HG02678 (cell line): ENCODE data around the gene ZFP36L2.
A peak's percentile ranks its signal among the peaks of the same experiment; 100 is the strongest.
"Not testable (repeated sequence)": the region's sequence is repeated elsewhere in the genome, so short reads cannot be mapped to it uniquely, and the experiment has no call there.

Experiments
- ATAC-seq: cut with Tn5 transposase; IDR thresholded peaks from one replicate; pipeline ENCODE4 v1.9.1; 2021; ENCODE audit warnings: mild to moderate bottlenecking, moderate library complexity; ENCODE audit not compliant: unreplicated experiment

Gene ZFP36L2

GRCh38 chr2:43210125-43210466, 16.3 kb downstream of the ZFP36L2 start:
- no peak for ATAC-seq

GRCh38 chr2:43209204-43209717, 17.1 kb downstream of the ZFP36L2 start:
- ATAC-seq, result no peak

GRCh38 chr2:43207553-43208300, 18.7 kb downstream of the ZFP36L2 start:
- ATAC-seq, result no peak

GRCh38 chr2:43206602-43207001, 19.8 kb downstream of the ZFP36L2 start:
- no peak for ATAC-seq

GRCh38 chr2:43203373-43203772, 23.0 kb downstream of the ZFP36L2 start:
- no peak for ATAC-seq

GRCh38 chr2:43202289-43202688, 24.1 kb downstream of the ZFP36L2 start:
- ATAC-seq, result no peak

GRCh38 chr2:43201497-43201896, 24.9 kb downstream of the ZFP36L2 start:
- ATAC-seq, result no peak

- ATAC-seq, result no peak
Measured at GRCh38 chr2:43201016-43201415, 25.4 kb downstream of the ZFP36L2 start.

GRCh38 chr2:43199492-43200488, 26.6 kb downstream of the ZFP36L2 start:
- ATAC-seq, result no peak

- ATAC-seq, result no peak
Measured at GRCh38 chr2:43198263-43198662, 28.1 kb downstream of the ZFP36L2 start.

- ATAC-seq, result no peak
Measured at GRCh38 chr2:43197588-43197896, 28.9 kb downstream of the ZFP36L2 start.

GRCh38 chr2:43196768-43197587, 29.4 kb downstream of the ZFP36L2 start:
- no peak for ATAC-seq

GRCh38 chr2:43194121-43194869, 32.1 kb downstream of the ZFP36L2 start:
- ATAC-seq, result peak; percentile 51

GRCh38 chr2:43193652-43194120, 32.7 kb downstream of the ZFP36L2 start:
- ATAC-seq, result no peak

GRCh38 chr2:43192744-43193651, 33.4 kb downstream of the ZFP36L2 start:
- no peak for ATAC-seq

- ATAC-seq, result no peak
Measured at GRCh38 chr2:43191947-43192516, 34.4 kb downstream of the ZFP36L2 start.

GRCh38 chr2:43190311-43191052, 35.9 kb downstream of the ZFP36L2 start:
- ATAC-seq, result no peak

- ATAC-seq, result not testable (repeated sequence)
Measured at GRCh38 chr2:43189861-43190260, 36.5 kb downstream of the ZFP36L2 start.
